ENCODE results near the gene TGM3.
"Not testable (repeated sequence)": the region's sequence is repeated elsewhere in the genome, so short reads cannot be mapped to it uniquely, and the experiment has no call there.

The TGM3 gene, protein sequence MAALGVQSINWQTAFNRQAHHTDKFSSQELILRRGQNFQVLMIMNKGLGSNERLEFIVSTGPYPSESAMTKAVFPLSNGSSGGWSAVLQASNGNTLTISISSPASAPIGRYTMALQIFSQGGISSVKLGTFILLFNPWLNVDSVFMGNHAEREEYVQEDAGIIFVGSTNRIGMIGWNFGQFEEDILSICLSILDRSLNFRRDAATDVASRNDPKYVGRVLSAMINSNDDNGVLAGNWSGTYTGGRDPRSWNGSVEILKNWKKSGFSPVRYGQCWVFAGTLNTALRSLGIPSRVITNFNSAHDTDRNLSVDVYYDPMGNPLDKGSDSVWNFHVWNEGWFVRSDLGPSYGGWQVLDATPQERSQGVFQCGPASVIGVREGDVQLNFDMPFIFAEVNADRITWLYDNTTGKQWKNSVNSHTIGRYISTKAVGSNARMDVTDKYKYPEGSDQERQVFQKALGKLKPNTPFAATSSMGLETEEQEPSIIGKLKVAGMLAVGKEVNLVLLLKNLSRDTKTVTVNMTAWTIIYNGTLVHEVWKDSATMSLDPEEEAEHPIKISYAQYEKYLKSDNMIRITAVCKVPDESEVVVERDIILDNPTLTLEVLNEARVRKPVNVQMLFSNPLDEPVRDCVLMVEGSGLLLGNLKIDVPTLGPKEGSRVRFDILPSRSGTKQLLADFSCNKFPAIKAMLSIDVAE

GRCh38 chr20:2295886-2296515 lies at the start of gene TGM3:
TGM3 (plus strand) TSS chr20:2296001; CDS start chr20:2296064, 63 bp downstream.
- DNase-seq, result no peak

DNA sequence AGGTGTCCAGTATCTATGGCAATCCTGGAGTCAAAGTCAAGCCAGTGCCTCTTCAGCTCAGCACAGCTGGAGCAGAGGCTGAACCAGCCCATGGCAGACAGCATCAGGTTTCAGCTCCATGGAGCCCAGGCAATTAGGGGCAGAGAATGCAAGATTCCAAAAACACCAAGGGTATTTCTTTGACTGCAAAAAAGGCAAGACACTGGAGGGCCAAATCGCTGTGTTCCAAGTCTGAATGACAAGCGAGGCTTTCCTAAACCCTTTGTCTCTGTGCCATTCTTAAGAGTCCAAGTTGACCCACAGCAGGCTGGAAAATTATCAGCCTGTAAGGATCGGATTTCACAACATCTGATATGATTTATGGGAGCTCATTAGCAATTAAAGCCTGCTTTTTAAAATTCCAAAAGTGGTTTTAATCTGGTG lies 49.7 kb upstream of the TGM3 start:
- DNase-seq, result no peak

DNA sequence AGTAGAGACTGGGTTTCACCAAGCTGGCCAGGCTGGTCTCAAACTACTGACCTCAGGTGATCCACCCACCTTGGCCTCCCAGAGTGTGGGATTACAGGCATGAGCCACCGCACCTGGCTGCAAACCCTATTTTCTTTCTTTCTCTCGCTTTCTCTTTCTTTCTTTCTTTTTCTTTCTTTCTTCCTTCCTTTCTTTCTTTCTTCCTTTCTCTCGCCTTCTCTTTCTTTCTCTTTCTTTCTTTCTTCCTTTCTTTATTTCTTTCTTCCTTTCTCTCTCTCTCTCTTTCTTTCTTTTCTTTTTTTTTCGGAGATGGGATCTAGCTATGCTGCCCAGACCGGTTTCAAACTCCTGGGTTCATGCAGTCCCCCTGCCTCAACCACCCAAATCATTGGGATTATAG lies 47.0 kb upstream of the TGM3 start:
- DNase-seq, result no peak

GRCh38 chr20:2249935-2250334 lies 45.9 kb upstream of the TGM3 start:
- DNase-seq, result no peak

DNA sequence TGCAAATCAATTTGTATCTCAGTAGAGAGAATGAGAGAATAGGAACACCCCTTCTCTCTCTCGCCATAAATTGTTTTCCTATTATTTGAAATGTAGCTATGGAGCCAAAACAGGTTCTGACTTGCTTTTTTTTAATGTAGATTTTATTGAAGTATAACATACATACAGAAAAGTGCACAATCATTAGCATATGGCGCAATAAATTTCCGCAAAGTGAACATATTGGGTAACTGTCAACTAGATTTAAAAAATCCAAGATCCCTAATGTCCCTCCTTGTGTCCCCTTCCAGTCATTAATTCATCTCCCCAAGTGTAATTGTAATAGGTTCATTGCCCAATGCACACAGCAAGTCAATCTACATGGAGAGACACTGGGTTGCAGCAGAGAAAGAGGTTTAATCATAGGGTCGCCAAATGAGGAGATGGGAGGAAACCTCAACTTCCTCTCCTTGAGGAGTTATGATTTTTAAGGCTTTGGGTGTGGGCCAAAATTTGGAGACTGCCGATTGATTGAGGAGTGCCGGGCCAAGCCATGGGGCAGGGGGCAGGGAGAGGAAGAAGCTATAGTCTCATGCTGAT lies 43.3 kb upstream of the TGM3 start:
- DNase-seq, result no peak

GRCh38 chr20:2253256-2253655 lies 42.5 kb upstream of the TGM3 start:
- DNase-seq, result no peak

GRCh38 chr20:2254333-2254732 lies 41.5 kb upstream of the TGM3 start:
- DNase-seq, result no peak

GRCh38 chr20:2255926-2256531 lies 39.8 kb upstream of the TGM3 start:
- DNase-seq, result no peak

DNA sequence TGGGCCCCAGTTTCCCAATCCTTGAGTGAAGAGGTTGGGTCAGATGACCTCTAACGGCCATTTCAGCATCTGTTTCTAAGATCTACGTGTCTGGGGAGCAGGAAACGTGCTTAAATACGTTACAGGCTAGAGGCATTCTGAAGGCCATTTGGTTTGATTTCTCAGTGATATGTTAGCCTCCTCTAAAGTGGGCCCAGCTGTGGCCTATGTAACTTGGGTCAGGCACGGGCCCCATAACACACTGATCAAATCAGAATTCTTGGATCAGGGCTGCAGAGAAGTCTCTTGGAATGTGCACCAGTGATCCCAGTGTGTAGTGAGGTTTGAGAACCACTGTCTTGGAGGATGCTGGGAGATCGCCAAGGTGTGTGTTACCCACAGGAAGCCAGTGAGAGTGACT lies 36.1 kb upstream of the TGM3 start:
- DNase-seq, result no peak

DNA sequence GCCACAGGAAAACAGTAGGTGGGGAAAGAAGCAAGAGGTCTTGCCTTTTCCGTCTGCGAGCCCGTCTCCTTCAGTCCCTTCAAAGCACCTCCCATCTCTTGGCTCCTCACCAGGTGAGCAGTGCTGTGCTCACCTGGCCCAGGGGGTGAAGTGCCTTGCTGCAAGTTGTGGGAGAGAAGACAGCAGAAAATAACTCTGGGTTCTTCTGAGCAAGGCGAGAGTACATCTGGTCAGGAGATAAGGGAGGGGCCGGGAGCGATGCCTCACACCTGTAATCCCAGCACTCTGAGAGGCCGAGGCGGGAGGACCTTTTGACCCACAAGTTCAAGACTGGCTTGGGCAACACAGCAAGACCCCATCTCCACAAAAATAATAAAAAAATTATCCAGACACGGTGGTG lies 35.6 kb upstream of the TGM3 start:
- no peak for DNase-seq

GRCh38 chr20:2261046-2261485 lies 34.7 kb upstream of the TGM3 start:
- DNase-seq, result no peak

- no peak for DNase-seq
Measured at GRCh38 chr20:2261629-2262028, 34.2 kb upstream of the TGM3 start.

DNA sequence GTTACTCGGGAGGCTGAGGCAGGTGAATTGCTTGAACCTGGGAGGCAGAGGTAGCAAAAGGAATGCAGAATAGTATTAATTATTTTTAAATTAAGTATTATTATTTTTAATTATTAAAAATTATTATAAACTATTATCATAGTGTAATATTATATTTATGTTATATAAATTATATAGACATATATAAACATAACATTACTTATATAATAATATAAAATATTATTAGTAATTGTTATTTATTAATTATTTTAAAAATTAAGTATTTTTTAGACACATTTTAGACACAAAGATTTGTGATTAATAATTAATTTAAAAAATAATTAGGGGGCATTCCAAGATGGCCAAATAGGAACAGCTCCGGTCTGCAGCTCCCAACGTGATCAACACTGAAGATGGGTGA lies 31.7 kb upstream of the TGM3 start:
- DNase-seq, result no peak

DNA sequence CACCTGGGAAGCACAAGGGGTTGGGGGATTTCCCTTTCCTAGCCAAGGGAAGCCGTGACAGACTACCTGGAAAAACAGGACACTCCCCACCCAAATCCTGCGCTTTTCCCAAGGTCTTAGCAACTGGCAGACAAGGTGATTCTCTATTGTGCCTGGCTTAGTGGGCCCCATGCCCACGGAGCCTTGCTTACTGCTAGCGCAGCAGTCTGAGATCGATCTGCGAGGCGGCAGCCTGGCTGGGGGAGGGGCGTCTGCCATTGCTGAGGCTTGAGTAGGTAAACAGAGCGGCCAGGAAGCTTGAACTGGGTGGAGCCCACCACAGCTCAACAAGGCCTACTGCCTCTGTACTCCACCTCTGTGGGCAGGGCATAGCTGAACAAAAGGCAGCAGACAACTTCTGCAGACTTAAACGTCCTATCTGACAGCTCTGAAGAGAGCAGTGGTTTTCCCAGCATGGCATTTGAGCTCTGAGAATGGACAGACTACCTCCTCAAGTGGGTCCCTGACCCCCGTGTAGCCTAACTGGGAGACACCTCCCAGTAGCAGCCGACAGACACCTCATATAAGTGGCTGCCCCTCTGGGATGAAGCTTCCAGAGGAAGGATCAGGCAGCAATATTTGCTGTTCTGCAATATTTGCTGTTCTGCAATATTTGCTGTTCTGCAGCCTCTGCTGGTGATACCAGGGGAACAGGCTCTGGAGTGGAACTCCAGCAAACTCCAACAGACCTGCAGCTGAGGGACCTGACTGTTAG lies 31.0 kb upstream of the TGM3 start:
- not testable (repeated sequence) for DNase-seq

- no peak for DNase-seq
Measured at GRCh38 chr20:2273634-2274302, 22.0 kb upstream of the TGM3 start.

GRCh38 chr20:2276015-2276414 lies 19.8 kb upstream of the TGM3 start:
- no peak for DNase-seq

- DNase-seq, result no peak
Measured at GRCh38 chr20:2279253-2279779, 16.5 kb upstream of the TGM3 start.

- no peak for DNase-seq
Measured at GRCh38 chr20:2280082-2280481, 15.7 kb upstream of the TGM3 start.

DNA sequence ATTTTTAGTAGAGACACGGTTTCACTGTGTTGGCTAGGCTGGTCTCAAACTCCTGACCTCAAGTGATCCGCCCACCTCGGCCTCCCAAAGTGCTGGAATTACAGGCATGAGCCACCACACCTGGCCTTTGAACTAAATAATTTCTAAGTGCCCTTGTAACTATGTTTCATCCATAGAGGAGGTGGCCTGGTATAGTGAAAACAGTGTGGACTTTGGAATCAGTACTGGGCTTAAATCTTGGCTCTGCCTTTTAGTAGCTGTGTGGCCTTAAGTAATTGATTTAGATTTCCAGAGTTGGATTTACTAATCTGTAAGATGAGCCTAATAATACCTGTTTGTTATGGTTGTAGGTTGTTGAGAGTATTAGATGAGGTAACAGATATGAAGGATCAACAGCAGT lies 14.2 kb upstream of the TGM3 start:
- no peak for DNase-seq

GRCh38 chr20:2282181-2282580 lies 13.6 kb upstream of the TGM3 start:
- no peak for DNase-seq

DNA sequence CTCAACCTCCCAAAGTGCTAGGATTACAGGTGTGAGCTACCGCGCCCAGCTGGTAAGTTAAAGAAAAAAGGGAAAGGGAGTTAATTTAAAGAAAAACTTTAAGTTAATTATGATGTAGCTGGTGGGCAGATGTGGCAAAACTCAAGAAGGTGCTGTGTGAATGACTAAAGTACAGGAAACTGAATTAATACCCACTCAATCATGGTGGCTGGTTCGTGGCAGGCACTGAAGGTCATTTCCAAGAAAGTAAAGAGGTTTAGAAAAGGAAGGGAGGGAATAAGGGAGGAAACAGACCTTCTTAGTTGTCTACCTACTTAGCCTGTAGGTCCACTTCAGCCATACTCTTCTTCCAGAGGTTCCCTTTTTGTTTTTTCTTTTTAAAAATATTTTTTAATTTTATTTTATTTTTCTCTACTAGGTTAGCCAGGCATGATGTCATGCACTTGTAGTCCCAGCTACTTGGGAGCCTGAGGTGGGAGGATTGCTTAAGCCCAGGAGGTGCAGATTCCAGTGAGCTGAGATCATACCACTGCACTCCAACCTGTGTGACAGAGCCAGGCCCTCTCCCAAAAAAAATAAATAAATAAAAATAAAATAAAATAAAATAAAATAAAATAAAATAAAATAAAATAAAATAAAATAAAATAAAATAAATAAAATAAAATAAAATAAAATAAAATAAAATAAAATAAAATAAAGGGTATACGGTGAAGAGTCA lies 11.9 kb upstream of the TGM3 start:
- DNase-seq, result no peak

Data from activated CD4-positive, alpha-beta T cell treated with anti-CD3 and anti-CD28 coated beads for 48 hours (primary cell).